Endothelial cell of umbilical vein (primary cell): ENCODE results near the gene CAMKMT. TPM values are rescaled to one million over a fixed set of nuclear protein-coding genes. Genes with fewer than 3 reads are reported as not detected.

Experiments used
- BruUV-seq: library from RNA; stranded (reverse); fragments of 400-500 nt; replicated peaks from 2 replicates; lab custom pipeline; 2021; lab: Mats Ljungman, UMichigan
- CTCF ChIA-PET: fragments of 300-600, 350-600 bp; sonication (Branson Sonifier 250); formaldehyde crosslinking; loops from one replicate; lab custom pipeline; 2021; ENCODE audit warnings: antibody characterized with exemption, inconsistent platforms; lab: Charles Lee
- POLR2A ChIA-PET: fragments of 300-600, 350-600 bp; sonication (Branson Sonifier 250); formaldehyde crosslinking; loops from one replicate; lab custom pipeline; 2021; ENCODE audit warnings: antibody characterized with exemption, inconsistent platforms; lab: Charles Lee
- DNase-seq: peaks from one replicate; pipeline ENCODE4 v3.0.0-alpha.2; 2011; ENCODE audit warnings: low read depth, low spot score
- FAIRE-seq: peaks from 2 replicates; lab custom pipeline; 2011; peaks lifted over from hg19 to GRCh38; lab: Jason Lieb, UNC
- H2AFZ ChIP-seq: 2 replicates; pipeline ENCODE4 v1.6.0; 2012; ENCODE audit warnings: low read depth, low read length, control low read depth, inconsistent platforms
- H3K27ac ChIP-seq: 2 replicates; pipeline ENCODE4 v1.5.1; 2011; ENCODE audit warnings: low read depth, mild to moderate bottlenecking, control low read depth, low read length, moderate library complexity; ENCODE audit not compliant: insufficient read depth
- H3K27me3 ChIP-seq, 2 experiments: 2 replicates each; pipeline versions ENCODE4 v1.6.0 to v1.6.1; 2011; ENCODE audit warnings: low read length in 2 of 2, mixed read lengths in 1 of 2; ENCODE audit not compliant: control insufficient read depth in 2 of 2, insufficient read depth in 2 of 2
- H3K36me3 ChIP-seq, 2 experiments: 2 replicates in 1 of 2; 3 replicates in 1 of 2; pipeline ENCODE4 v1.5.1; 2011; ENCODE audit warnings: low read length in 2 of 2, mild to moderate bottlenecking in 1 of 2, moderate library complexity in 1 of 2; ENCODE audit not compliant: control insufficient read depth in 2 of 2, insufficient read depth in 2 of 2; ENCODE audit errors: extremely low read depth in 1 of 2
- H3K4me1 ChIP-seq: 3 replicates; pipeline ENCODE4 v1.5.1; 2011; ENCODE audit warnings: mild to moderate bottlenecking, low read length; ENCODE audit not compliant: control insufficient read depth, insufficient read depth; ENCODE audit errors: extremely low read depth
- H3K4me2 ChIP-seq: 2 replicates; pipeline ENCODE4 v1.6.1; 2011; ENCODE audit warnings: low read length, control low read depth, mixed read lengths; ENCODE audit not compliant: insufficient read depth
- H3K4me3 ChIP-seq, 3 experiments: fragments of 200-600 bp in 1 of 3; sonication (generic), shearing (Covaris generic) in 1 of 3; replicated peaks in 1 of 3; 2 replicates each; pipeline ENCODE4 v1.5.1; 2011 to 2016; ENCODE audit warnings: control low read depth in 3 of 3, low read length in 3 of 3, mild to moderate bottlenecking in 2 of 3, inconsistent platforms in 1 of 3, low read depth in 1 of 3, moderate library complexity in 1 of 3; ENCODE audit not compliant: insufficient read depth in 1 of 3
- H3K79me2 ChIP-seq: 2 replicates; pipeline ENCODE4 v1.6.0; 2012; ENCODE audit warnings: low read length, inconsistent platforms; ENCODE audit not compliant: control insufficient read depth, insufficient read depth
- H3K9ac ChIP-seq: replicated peaks from 2 replicates; pipeline ENCODE3; 2011; ENCODE audit warnings: low read length, control low read depth; ENCODE audit not compliant: insufficient read depth; ENCODE audit errors: extremely low read depth
- H3K9me1 ChIP-seq: replicated peaks from 3 replicates; pipeline ENCODE4 v1.6.0; 2011; ENCODE audit warnings: mild to moderate bottlenecking, low read length; ENCODE audit not compliant: control insufficient read depth, insufficient read depth; ENCODE audit errors: extremely low read depth
- H3K9me3 ChIP-seq: replicated peaks from 2 replicates; pipeline ENCODE4 v1.5.1; 2012; ENCODE audit warnings: low read length, inconsistent platforms; ENCODE audit not compliant: control insufficient read depth, insufficient read depth
- H4K20me1 ChIP-seq: replicated peaks from 2 replicates; pipeline ENCODE3; 2011; ENCODE audit warnings: mild to moderate bottlenecking, low read length; ENCODE audit not compliant: control insufficient read depth, insufficient read depth; ENCODE audit errors: extremely low read depth
- CTCF ChIP-seq, 2 donors: IDR thresholded peaks; 1 replicate in 1 of 2; 2 replicates in 1 of 2; pipeline ENCODE4 v1.5.1; 2011; ENCODE audit warnings: low read length in 2 of 2, mild to moderate bottlenecking in 2 of 2, moderate library complexity in 2 of 2, control low read depth in 1 of 2, inconsistent platforms in 1 of 2, low read depth in 1 of 2; ENCODE audit not compliant: insufficient read depth in 1 of 2; ENCODE audit errors: extremely low read depth in 1 of 2
- EZH2 ChIP-seq: IDR thresholded peaks from 2 replicates; pipeline ENCODE4 v1.6.1; 2012; ENCODE audit warnings: borderline replicate concordance, low read depth, mild to moderate bottlenecking, moderate library complexity, low read length, inconsistent platforms; ENCODE audit not compliant: severe bottlenecking
- FOS ChIP-seq: IDR thresholded peaks from 2 replicates; pipeline ENCODE4 v1.6.1; 2011; ENCODE audit warnings: mild to moderate bottlenecking, low read length, moderate library complexity, borderline replicate concordance; ENCODE audit not compliant: insufficient read depth
- GATA2 ChIP-seq: IDR thresholded peaks from 2 replicates; pipeline ENCODE4 v1.7.0; 2011; ENCODE audit warnings: low read depth, mild to moderate bottlenecking, moderate library complexity, mixed read lengths, low read length; ENCODE audit not compliant: insufficient read length, insufficient read depth
- JUN ChIP-seq: IDR thresholded peaks from 2 replicates; pipeline ENCODE4 v1.6.1; 2011; ENCODE audit warnings: borderline replicate concordance, low read depth; ENCODE audit not compliant: insufficient read length, insufficient read depth
- MAX ChIP-seq: IDR thresholded peaks from 2 replicates; pipeline ENCODE4 v1.6.1; 2011; ENCODE audit not compliant: insufficient read depth, insufficient read length
- MYC ChIP-seq: IDR thresholded peaks from one replicate; pipeline ENCODE4 v1.6.1; 2011; ENCODE audit warnings: mild to moderate bottlenecking, low read depth, low read length
- POLR2A ChIP-seq: IDR thresholded peaks from 2 replicates; pipeline ENCODE4 v1.6.1; 2012; ENCODE audit warnings: low read depth, mild to moderate bottlenecking, control low read depth, low read length
- POLR2AphosphoS5 ChIP-seq: IDR thresholded peaks from 2 replicates; pipeline ENCODE4 v1.6.1; 2012; ENCODE audit warnings: low read depth, mild to moderate bottlenecking, control low read depth, low read length, moderate library complexity; ENCODE audit not compliant: insufficient read depth
- dilution Hi-C: fragments of 300-500 bp; cut with MboI; formaldehyde crosslinking; loops from one replicate; pipeline ENCODE4 v1.15.0; 2019; ENCODE audit warnings: low sequenced_read_pairs; ENCODE audit not compliant: extremely low pct_ligation_motif_present
- intact Hi-C: fragments of 100-400 bp; cut with micrococcal nuclease; formaldehyde crosslinking; loops from one replicate; pipeline ENCODE4 v1.10.0; 2022
- polyA plus RNA-seq, 4 experiments: library from polyadenylated mRNA; depleted of rRNA in 3 of 4; stranded (reverse) in 3 of 4; unstranded in 1 of 4; fragments of >200 nt; gene quantifications; 2 replicates each; pipeline versions ENCODE4 v1.2.1 to v1.2.3, GENCODE V29; 2011 to 2012; ENCODE audit warnings: missing spikeins in 1 of 4
- total RNA-seq: library from RNA; stranded (reverse); gene quantifications from 2 replicates; pipeline ENCODE4 v1.2.3, GENCODE V29; 2021

Gene CAMKMT
- total and polyA plus RNA-seq, 2 donors (not counting 3 experiments of a cell fraction or from before 2014, with no cell fraction given), result 4.1 to 10.7 TPM

- Histone ChIP-seq H3K9ac (no peak overlapping the region), H3K4me3 (no peak overlapping the region), H3K9me1 (no peaks in the 10 kb centered on the region), H3K79me2 (no peaks in the 10 kb centered on the region), H2AFZ (no peak overlapping the region), H3K9me3 (no peaks in the 10 kb centered on the region), H3K4me2 (no peak overlapping the region), H3K27me3 (peaks cover 74 to 98% of the 10 kb centered on the region in 2 experiments), H3K4me1 (peaks cover 17% of the 10 kb centered on the region), H4K20me1 (peaks cover 4% of the 10 kb centered on the region), H3K36me3 (no peaks in the 10 kb centered on the region), H3K27ac (no peak overlapping the region)
- CTCF ChIA-PET, result interaction anchor here (0.7 to 4.2 kb wide), 3 partner anchors 12 to 325 kb away, joined by 3 to 28 read pairs (median 4); no protein-coding TSS in a partner anchor
- FAIRE-seq (no peak), DNase-seq (no peak)
- dilution Hi-C loops (no loop called here), intact Hi-C loops (loop anchor here (5.0 to 10.0 kb wide), 2 partner anchors 138 to 440 kb away; partner anchors contain the start of genes CAMKMT, PREPL and SIX3)
- TF ChIP-seq POLR2A (no peak), JUN (no peak), GATA2 (no peak), MAX (no peak), EZH2 (no peak), FOS (no peak), POLR2AphosphoS5 (no peak), CTCF (IDR thresholded peaks at IDR 0.05; ENCODE audit: extremely low read depth in 1 of 2, insufficient read depth in 1 of 2, low read depth in 1 of 2, low read length in 2 of 2) (no peak), MYC (no peak)
- BruUV-seq, result no TSS peak
- POLR2A ChIA-PET, result no interaction called here
Measured at GRCh38 chr2:44804406-44805265, 442.9 kb downstream of the CAMKMT start.
